Mucosa of stomach (tissue), 1 donor: Measurements from ENCODE around the gene CFAP161.

Source experiments
- H3K27me3 ChIP-seq: one replicate; pipeline ENCODE4 v1.7.0; 2013; ENCODE audit warnings: mild to moderate bottlenecking, low read length; ENCODE audit not compliant: control insufficient read depth, insufficient read depth
- H3K36me3 ChIP-seq: one replicate; pipeline ENCODE4 v1.7.0; 2013; ENCODE audit warnings: low read length; ENCODE audit not compliant: control insufficient read depth, insufficient read depth
- H3K4me1 ChIP-seq: one replicate; pipeline ENCODE4 v1.7.0; 2013; ENCODE audit warnings: mild to moderate bottlenecking, low read length; ENCODE audit not compliant: control insufficient read depth, insufficient read depth
- H3K4me3 ChIP-seq: one replicate; pipeline ENCODE4 v1.7.0; 2013; ENCODE audit warnings: low read length
- H3K9ac ChIP-seq: one replicate; pipeline ENCODE4 v1.7.0; 2013; ENCODE audit warnings: mild to moderate bottlenecking, low read length, moderate library complexity
- H3K9me3 ChIP-seq: one replicate; pipeline ENCODE4 v1.7.0; 2013; ENCODE audit warnings: mild to moderate bottlenecking, low read length, moderate library complexity; ENCODE audit not compliant: control insufficient read depth
- donor health status: Pancreatic carcinoma.

The CFAP161 gene

DNA sequence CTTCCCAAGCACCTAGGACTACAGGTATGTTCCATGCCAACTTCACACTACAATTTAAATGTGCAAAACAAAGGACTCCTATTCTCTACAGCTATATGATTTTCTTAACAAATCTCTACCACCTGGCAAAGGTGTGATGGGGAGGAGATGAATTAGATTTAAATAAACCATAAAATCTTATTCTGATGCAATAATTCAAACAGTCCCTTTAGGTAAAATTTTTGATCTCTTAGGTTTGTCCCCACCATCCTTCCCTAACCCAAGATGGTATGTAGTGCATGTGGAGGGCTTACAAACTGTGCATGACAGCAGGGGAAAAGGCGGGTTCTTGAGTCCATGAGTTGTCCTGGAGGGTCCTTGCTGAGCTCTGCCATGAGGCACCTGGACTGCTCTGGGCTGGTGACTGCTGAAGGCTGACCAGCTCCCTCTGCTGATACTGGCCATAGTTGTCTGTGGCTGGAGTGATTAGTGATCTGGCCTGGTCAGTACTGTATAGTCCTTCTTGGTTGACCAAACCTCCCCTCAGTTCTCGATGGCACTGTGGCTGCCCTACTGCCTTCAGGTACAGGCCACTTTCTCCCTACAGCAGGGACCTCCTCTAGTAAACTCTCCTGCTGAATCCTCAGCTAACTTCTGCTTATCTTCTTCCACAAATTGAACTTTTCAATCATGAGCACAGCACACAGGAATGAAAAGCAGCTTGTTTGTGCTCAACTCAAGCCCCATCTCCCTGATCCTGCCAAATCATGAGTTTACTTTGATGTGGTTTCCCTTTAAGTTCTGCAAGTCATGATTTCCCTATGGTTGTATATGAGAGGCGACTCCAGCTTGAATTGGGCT, 30.1 kb downstream of the CFAP161 start:
- H3K9me3 ChIP-seq: no peaks in the 10 kb centered on the region
- peaks cover 32% of the 10 kb centered on the region for H3K4me1 ChIP-seq
- no peak overlapping the region for H3K9ac ChIP-seq
- H3K4me3 ChIP-seq: no peak overlapping the region
- no peaks in the 10 kb centered on the region for H3K36me3 ChIP-seq
- no peaks in the 10 kb centered on the region for H3K27me3 ChIP-seq

DNA sequence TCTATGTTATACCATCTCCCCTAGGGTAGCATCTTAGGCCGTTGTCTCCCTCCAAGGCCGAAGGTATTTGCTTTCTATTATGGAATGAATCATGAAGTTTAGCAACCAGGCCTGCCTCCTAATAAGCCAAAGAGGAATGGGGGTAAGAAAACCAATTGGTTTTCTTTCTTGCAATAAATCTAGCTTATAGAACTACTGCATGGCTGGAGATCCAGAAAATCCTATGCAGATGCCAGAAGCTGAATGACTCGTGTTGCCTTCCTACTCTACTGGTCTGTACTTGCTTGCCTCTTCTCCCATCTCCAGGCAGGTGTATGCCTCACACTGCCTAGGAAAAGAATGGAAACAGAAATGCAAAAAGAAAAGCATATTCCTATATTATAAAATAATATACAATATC, 31.5 kb downstream of the CFAP161 start:
- Histone ChIP-seq H3K36me3 (no peaks in the 10 kb centered on the region), H3K27me3 (no peaks in the 10 kb centered on the region), H3K9me3 (no peaks in the 10 kb centered on the region), H3K4me1 (peaks cover 29% of the 10 kb centered on the region), H3K9ac (no peak overlapping the region), H3K4me3 (no peak overlapping the region)

DNA sequence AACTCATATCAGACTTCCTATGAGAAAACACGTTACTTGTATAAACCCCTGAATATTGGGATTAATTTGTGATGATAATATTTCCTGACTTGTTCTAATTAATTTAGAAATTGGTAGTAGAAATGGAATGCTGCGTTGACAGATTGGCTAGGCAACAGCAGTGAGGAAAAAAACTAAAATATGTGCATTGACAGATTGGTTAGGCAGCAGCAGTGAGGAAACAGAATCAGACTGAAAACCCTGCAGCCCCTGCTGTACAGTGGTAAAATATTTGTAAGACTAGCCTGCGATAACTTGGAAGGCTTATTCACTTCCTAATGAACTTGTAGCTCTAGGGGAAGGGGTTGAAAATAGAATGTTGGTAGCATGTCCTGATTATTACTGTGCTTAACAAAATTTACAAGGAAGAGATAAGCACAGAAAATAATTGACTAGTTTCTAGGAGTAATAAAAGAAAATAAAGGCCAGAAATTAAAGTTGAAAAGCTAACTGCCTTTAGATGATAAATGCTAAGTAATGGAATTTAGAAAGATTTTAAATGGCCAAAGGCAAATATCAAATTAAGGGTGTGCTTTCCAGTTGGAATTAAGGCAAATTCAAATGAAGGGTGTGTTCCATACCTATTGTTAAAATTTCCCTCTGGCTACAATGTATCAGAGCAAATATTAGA, 32.7 kb downstream of the CFAP161 start:
- Histone ChIP-seq H3K9me3 (no peaks in the 10 kb centered on the region), H3K4me3 (no peak overlapping the region), H3K4me1 (peaks cover 22% of the 10 kb centered on the region), H3K9ac (no peak overlapping the region), H3K36me3 (no peaks in the 10 kb centered on the region), H3K27me3 (no peaks in the 10 kb centered on the region)

DNA sequence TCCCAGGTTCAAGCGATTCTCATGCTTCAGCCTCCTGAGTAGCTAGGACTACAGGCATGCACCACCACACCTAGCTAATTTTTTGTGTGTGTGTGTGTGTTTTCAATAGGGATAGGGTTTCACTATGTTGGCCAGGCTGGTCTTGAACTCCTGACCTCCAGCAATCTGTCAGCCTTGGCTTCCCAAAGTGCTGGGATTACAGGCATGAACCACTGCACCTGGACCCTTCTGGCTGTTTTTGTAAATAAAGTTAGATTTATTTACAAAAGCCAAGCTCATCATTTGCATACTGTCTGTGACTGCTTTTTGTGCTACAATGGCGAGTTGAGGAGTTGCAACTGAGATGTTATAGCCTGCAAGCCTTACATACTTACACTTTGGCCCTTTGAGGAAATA, 34.1 kb downstream of the CFAP161 start:
- H3K4me1 ChIP-seq: peaks cover 22% of the 10 kb centered on the region
- H3K4me3 ChIP-seq: no peak overlapping the region
- no peaks in the 10 kb centered on the region for H3K9me3 ChIP-seq
- H3K27me3 ChIP-seq: no peaks in the 10 kb centered on the region
- H3K36me3 ChIP-seq: no peaks in the 10 kb centered on the region
- H3K9ac ChIP-seq: no peak overlapping the region

DNA sequence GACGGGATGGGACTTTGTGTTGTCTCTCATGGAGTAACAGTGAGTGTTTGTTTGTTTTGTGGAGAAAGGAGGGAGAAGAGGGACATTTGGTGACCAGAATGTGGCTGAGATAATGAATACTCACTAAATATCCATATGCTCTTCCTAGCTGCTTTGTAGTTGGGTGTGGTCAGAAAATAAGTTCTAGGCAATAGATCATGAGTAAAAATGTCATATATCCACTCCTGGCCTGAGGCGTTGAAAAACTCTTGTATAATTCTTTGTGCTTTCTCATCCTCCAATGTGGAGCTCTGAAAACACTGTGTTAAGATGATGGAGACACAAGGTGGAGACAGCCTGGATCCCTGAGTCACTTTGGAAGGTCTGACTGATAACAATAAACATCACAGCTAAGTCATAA, 34.6 kb downstream of the CFAP161 start:
- no peak overlapping the region for H3K4me3 ChIP-seq
- peaks cover 22% of the 10 kb centered on the region for H3K4me1 ChIP-seq
- H3K36me3 ChIP-seq: no peaks in the 10 kb centered on the region
- no peak overlapping the region for H3K9ac ChIP-seq
- H3K9me3 ChIP-seq: no peaks in the 10 kb centered on the region
- no peaks in the 10 kb centered on the region for H3K27me3 ChIP-seq

DNA sequence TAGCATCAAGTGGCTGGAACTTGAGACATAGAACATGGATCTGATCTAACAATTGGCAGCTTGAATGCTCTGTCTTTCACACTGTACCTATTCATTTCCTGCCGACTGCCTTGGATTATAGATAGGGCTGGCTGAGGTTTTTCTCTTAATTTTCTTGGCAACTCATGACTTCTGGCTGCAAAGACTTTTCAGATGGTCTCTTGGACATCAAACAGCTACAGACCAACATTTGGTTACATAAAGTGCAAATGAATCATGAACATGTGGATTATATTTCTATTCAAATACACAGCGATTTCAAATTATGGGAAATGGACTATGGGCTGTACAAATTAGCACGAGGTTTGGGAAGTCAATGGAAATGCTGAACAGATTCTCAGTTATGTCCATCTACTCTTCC, 36.4 kb downstream of the CFAP161 start:
- H3K36me3 ChIP-seq: no peaks in the 10 kb centered on the region
- no peak overlapping the region for H3K9ac ChIP-seq
- H3K9me3 ChIP-seq: no peaks in the 10 kb centered on the region
- H3K4me1 ChIP-seq: peaks cover 8% of the 10 kb centered on the region
- H3K4me3 ChIP-seq: no peak overlapping the region
- H3K27me3 ChIP-seq: no peaks in the 10 kb centered on the region

DNA sequence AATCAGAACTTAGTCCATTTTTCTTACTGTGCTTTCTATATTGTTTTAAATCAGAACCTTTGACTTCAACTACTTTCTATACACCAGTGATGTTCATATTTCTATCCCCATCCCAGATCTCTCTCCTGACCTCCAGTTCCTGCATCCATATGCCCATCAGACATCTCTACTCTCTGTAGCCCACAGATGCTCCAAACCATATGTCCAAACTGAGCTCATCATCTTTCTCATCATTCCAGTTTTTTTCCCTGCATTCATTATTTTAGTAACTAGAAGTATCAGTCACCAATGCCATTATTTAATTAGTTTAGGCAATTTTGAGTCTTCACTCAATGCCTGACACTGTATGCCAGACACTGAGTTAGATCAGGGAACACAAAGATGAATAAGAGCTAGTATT, 37.2 kb downstream of the CFAP161 start:
- Histone ChIP-seq H3K4me3 (no peak overlapping the region), H3K9ac (no peak overlapping the region), H3K36me3 (no peaks in the 10 kb centered on the region), H3K4me1 (peaks cover 8% of the 10 kb centered on the region), H3K9me3 (no peaks in the 10 kb centered on the region), H3K27me3 (no peaks in the 10 kb centered on the region)

DNA sequence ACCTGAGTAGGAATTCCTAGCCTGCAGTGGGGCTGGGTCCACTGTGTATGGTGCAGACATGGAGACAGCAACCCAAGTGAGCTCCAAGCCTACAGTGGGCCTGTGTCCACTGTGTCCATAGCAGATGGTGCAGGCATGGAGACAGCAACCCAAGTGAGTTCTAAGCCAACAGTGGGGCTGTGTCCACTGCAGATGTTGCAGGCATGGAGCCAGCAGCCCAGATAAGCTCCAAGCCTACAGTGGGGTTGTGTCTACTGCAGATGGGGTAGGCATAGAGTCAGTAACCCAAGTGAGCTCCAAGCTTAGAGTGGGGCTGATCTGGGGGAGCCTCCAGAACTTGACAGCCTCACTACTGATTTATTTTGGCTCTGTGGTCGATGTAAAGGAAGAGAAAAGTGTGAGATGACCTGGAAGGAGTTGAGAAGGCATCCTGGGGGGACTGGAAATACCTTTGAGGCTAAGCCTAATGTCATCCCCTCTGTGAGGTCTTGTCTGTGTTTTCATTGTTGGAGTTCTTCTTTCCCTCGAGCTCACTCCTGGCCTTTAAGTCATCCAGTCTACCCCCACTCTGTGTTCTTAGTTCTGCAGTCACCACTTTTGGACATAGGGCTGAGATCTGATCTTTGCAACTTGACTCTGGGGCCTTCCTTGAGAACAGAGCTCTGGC, 40.2 kb downstream of the CFAP161 start:
- Histone ChIP-seq H3K9ac (no peak overlapping the region), H3K4me1 (no peaks in the 10 kb centered on the region), H3K27me3 (no peaks in the 10 kb centered on the region), H3K36me3 (no peaks in the 10 kb centered on the region), H3K4me3 (no peak overlapping the region), H3K9me3 (no peaks in the 10 kb centered on the region)

DNA sequence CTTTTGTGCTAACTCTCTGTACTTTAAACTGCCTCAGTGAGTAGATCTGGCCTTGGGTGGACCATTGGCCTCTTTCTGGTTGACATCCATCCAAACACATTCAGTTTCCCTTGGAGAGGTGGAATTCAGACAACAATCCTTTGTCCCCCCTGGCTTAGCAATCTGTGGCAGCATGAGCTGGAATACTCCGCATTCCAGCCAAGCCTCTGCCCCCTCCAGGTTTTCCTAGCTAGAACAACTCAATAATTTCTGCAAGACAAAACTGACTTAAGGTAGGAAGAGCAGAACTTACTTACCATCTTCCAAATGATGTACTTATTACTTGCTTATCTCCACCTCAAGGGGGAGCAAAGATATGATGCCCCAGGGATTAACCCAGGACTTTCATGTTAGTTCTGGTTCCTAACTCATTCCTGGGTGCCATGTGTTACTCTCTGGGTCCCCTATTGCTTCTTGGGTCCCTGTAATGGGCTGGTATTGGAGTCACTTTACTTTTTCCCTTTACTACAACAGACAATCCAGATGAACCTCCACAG, 40.8 kb downstream of the CFAP161 start:
- Histone ChIP-seq H3K4me1 (no peaks in the 10 kb centered on the region), H3K36me3 (no peaks in the 10 kb centered on the region), H3K9me3 (no peaks in the 10 kb centered on the region), H3K4me3 (no peak overlapping the region), H3K9ac (no peak overlapping the region), H3K27me3 (no peaks in the 10 kb centered on the region)

DNA sequence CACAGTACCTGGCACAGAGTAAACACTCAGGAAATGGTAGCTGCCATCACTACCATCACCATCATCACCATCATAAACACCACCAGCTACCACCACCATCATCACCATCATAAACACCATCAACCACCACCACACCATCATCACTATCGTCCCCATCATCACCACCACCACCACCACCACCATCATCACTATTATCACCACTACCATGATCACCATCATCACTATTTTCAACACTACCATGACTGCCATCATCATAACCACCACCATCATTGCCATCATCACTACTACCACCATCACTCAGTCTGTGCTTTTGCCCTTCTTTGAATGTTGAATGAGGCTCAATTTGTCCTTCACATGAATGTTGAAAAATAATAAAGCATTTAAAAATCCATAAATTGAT, 41.4 kb downstream of the CFAP161 start:
- no peaks in the 10 kb centered on the region for H3K36me3 ChIP-seq
- no peak overlapping the region for H3K9ac ChIP-seq
- H3K27me3 ChIP-seq: no peaks in the 10 kb centered on the region
- no peak overlapping the region for H3K4me3 ChIP-seq
- no peaks in the 10 kb centered on the region for H3K9me3 ChIP-seq
- H3K4me1 ChIP-seq: no peaks in the 10 kb centered on the region

DNA sequence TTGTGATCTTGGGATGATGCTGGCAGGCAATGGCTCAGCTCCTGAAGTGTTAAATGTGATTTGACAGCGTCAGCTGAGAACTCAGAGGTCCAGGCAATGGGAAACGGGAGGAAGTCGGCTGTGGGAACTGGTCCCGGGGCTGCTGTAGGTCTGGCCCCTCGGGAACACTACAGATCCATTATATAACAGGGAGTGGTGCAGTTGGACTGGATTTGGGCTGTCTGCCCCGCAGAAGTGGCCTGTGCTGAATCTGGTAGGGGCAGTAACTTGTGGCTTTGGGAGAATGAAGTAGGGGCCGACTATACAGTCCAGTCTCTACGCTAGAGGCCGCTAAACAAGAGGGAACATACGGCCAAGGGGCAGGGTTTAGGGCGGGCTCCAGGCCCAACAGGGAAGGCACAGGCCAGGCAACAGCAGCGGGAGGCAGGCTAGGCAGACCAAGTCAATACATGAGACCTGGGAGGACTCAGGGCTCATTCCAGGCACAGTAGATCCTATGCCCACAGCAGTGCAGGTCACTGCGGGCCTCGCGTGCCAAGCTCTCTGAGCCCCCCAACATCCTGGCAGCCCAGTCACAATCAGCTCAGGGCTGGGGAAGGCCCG, 42.3 kb downstream of the CFAP161 start:
- H3K9me3 ChIP-seq: no peaks in the 10 kb centered on the region
- no peak overlapping the region for H3K9ac ChIP-seq
- H3K27me3 ChIP-seq: peaks cover under 1% of the 10 kb centered on the region
- H3K4me1 ChIP-seq: no peaks in the 10 kb centered on the region
- no peaks in the 10 kb centered on the region for H3K36me3 ChIP-seq
- H3K4me3 ChIP-seq: no peak overlapping the region

DNA sequence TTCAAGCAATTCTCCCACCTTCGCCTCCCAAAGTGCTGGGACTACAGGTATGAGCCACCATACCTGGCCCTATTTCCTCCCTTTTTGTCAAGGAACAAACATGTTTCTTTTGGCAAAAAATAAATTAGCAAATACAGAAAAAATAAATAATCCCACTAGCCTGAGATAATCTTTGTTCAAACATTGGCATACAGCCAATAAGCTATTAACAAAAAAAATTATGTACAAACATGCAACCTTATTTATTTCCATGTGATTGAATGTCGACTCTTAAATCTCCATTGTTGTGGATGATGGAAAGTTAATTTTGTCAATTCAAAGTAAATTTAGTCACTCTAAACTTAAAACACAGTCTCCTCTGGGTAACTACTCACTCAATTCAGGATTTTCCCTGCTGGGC, 44.3 kb downstream of the CFAP161 start:
- no peaks in the 10 kb centered on the region for H3K4me1 ChIP-seq
- H3K27me3 ChIP-seq: peaks cover 9% of the 10 kb centered on the region
- H3K9ac ChIP-seq: no peak overlapping the region
- no peak overlapping the region for H3K4me3 ChIP-seq
- H3K36me3 ChIP-seq: no peaks in the 10 kb centered on the region
- no peaks in the 10 kb centered on the region for H3K9me3 ChIP-seq
